ENCODE data around the gene RBM20.

Gene RBM20

DNA sequence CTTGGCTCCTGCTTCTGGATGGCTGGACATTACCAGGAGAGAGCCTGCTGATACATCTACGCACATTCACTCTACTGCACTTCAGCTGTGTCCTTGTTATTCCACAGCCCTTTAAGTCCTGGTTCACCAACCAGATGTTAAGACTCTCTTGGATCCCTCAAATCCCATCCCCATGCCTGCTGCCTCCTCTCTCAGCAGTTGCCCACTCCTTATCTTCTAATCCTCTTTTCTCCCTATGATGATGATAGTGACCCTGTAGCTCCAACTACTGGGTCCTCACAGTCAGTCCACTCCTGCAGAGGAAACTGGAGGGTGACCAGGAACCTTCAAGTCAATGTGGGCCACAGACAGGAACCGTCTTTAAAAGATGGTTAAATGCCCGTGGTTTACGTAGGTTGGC lies 131.3 kb downstream of the RBM20 start:
- TF ChIP-seq CTCF (IDR thresholded peaks at IDR 0.05; ENCODE audit: low read depth, low read length, missing control alignments) = no peak
- H3K4me3 ChIP-seq (replicated peaks; ENCODE audit: low read depth, low read length) = no peak overlapping the region
- DNase-seq (ENCODE audit: extremely low read depth, low read depth) = no peak

DNA sequence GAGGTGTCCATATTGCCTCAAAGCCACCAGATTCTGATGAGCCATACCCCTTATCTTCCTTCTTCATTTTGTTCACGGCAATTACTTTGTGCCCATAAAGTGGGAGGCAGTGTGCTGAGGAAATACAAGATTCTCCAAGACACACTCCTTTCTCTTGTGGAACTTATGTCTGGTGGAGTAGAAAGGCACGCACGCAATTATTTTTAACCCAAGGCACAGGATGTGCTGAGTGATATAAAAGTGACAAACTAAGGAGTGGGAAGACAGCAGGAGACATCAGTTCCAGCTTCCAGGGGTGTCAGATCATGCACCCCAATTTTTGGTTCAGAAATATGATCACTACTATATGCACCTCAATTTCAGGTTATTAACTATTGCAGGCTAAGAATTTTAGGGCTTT lies 132.9 kb downstream of the RBM20 start:
- no peak for DNase-seq (ENCODE audit: extremely low read depth, low read depth)
- TF ChIP-seq CTCF (IDR thresholded peaks at IDR 0.05; ENCODE audit: low read depth, low read length, missing control alignments) = no peak
- no peak overlapping the region for H3K4me3 ChIP-seq (replicated peaks; ENCODE audit: low read depth, low read length)

- DNase-seq (ENCODE audit: extremely low read depth, low read depth) = no peak
- no peak overlapping the region for H3K4me3 ChIP-seq (replicated peaks; ENCODE audit: low read depth, low read length)
- TF ChIP-seq CTCF (IDR thresholded peaks at IDR 0.05; ENCODE audit: low read depth, low read length, missing control alignments) = no peak
These were observed 133.5 kb downstream of the RBM20 start for GRCh38 chr10:110777661-110778060.

- DNase-seq (ENCODE audit: extremely low read depth, low read depth) = no peak
- H3K4me3 ChIP-seq (replicated peaks; ENCODE audit: low read depth, low read length) = no peak overlapping the region
- TF ChIP-seq CTCF (IDR thresholded peaks at IDR 0.05; ENCODE audit: low read depth, low read length, missing control alignments) = no peak
These were observed 134.1 kb downstream of the RBM20 start for GRCh38 chr10:110778211-110778610.

GRCh38 chr10:110779489-110779888 lies 135.4 kb downstream of the RBM20 start:
- no peak for TF ChIP-seq CTCF (IDR thresholded peaks at IDR 0.05; ENCODE audit: low read depth, low read length, missing control alignments)
- no peak for DNase-seq (ENCODE audit: extremely low read depth, low read depth)
- H3K4me3 ChIP-seq (replicated peaks; ENCODE audit: low read depth, low read length) = no peak overlapping the region

- no peak overlapping the region for H3K4me3 ChIP-seq (replicated peaks; ENCODE audit: low read depth, low read length)
- no peak for TF ChIP-seq CTCF (IDR thresholded peaks at IDR 0.05; ENCODE audit: low read depth, low read length, missing control alignments)
- no peak for DNase-seq (ENCODE audit: extremely low read depth, low read depth)
These were observed 136.6 kb downstream of the RBM20 start for GRCh38 chr10:110780704-110781103.

DNA sequence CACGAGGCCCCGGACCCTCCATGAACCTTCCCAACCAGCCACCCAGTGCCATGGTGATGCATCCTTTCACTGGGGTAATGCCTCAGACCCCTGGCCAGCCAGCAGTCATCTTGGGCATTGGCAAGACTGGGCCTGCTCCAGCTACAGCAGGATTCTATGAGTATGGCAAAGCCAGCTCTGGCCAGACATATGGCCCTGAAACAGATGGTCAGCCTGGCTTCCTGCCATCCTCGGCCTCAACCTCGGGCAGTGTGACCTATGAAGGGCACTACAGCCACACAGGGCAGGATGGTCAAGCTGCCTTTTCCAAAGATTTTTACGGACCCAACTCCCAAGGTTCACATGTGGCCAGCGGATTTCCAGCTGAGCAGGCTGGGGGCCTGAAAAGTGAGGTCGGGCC lies 137.0 kb downstream of the RBM20 start:
- no peak for DNase-seq (ENCODE audit: extremely low read depth, low read depth)
- TF ChIP-seq CTCF (IDR thresholded peaks at IDR 0.05; ENCODE audit: low read depth, low read length, missing control alignments) = no peak
- H3K4me3 ChIP-seq (replicated peaks; ENCODE audit: low read depth, low read length) = no peak overlapping the region
